Measurements from ENCODE around the gene PTPRT. TPM values are rescaled to one million over a fixed set of nuclear protein-coding genes. Genes with fewer than 3 reads are reported as not detected.

Gene PTPRT
- total and polyA plus RNA-seq, 7 donors, result under 0.01 to 0.09 (median 0.03) TPM; not detected in 1

DNA sequence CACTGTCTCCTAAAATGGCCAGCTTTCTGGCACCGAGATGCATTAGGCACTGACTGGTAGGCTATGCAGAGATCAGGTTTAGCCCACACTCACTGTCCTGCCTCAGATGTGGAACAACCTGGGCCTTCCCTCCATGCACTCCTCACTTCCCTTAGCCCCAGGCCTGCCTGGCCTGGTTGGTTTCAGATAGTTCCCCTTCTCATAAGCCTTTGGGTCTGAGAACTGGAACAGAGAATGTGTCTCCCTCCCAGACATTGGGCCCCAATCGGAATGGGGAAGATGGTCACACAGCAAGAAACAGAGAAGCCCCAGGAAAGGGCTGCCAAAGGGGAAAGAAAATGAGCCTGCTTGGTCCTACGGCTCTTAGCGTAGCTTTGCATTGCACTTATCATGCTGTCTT is 809.4 kb downstream of the PTPRT start:
- intact Hi-C loops (cut with DNase I), result no loop called here
- ATAC-seq (no peak), DNase-seq (no peak)
- Histone ChIP-seq H3K27me3 (ENCODE audit: insufficient read depth in 3 of 3, low read length in 2 of 3) (no peaks in the 10 kb centered on the region), H3K4me3 (no peak overlapping the region), H3K4me1 (no peaks in the 10 kb centered on the region), H3K9me3 (no peaks in the 10 kb centered on the region), H3K36me3 (ENCODE audit: insufficient read depth in 1 of 2, low read depth in 1 of 2) (no peaks in the 10 kb centered on the region), H3K27ac (no peak overlapping the region)
- TF ChIP-seq, protein P1, sequence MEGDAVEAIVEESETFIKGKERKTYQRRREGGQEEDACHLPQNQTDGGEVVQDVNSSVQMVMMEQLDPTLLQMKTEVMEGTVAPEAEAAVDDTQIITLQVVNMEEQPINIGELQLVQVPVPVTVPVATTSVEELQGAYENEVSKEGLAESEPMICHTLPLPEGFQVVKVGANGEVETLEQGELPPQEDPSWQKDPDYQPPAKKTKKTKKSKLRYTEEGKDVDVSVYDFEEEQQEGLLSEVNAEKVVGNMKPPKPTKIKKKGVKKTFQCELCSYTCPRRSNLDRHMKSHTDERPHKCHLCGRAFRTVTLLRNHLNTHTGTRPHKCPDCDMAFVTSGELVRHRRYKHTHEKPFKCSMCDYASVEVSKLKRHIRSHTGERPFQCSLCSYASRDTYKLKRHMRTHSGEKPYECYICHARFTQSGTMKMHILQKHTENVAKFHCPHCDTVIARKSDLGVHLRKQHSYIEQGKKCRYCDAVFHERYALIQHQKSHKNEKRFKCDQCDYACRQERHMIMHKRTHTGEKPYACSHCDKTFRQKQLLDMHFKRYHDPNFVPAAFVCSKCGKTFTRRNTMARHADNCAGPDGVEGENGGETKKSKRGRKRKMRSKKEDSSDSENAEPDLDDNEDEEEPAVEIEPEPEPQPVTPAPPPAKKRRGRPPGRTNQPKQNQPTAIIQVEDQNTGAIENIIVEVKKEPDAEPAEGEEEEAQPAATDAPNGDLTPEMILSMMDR (IDR thresholded peaks at IDR 0.05), result no peak
- 93 to 99% (median 93%) methylated on average over 4 of the region's 4 CpGs for WGBS, 3 donors

DNA sequence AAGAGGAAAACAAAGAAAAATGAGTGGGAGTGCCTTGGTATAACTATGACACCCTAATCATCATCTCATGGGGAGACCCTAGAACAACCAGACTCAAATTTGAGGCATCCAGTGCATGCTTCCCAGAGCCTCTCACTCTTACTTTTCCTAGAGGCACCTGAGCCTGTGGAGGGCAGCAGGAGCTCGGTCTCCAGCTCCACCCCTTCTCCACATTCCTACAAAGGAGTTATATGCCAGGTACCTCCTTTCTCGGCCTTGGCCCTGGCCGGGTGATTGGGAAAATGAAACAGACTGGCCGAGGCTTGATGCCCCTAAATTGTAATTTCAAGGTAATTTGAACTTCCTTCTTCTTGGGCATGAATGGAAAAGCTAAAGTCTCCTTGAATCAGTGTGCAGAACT is 810.3 kb downstream of the PTPRT start:
- WGBS, 3 donors, result 22 to 39% (median 36%) methylated on average over 4 of the region's 4 CpGs
- Histone ChIP-seq H3K36me3 (ENCODE audit: insufficient read depth in 1 of 2, low read depth in 1 of 2) (no peaks in the 10 kb centered on the region), H3K4me1 (no peaks in the 10 kb centered on the region), H3K27ac (no peak overlapping the region), H3K4me3 (no peak overlapping the region), H3K9me3 (no peaks in the 10 kb centered on the region), H3K27me3 (ENCODE audit: insufficient read depth in 3 of 3, low read length in 2 of 3) (no peaks in the 10 kb centered on the region)
- intact Hi-C loops (cut with DNase I), result no loop called here
- TF ChIP-seq, protein P1 (IDR thresholded peaks at IDR 0.05), result no peak
- DNase-seq, result no peak
- ATAC-seq, result no peak

GRCh38 chr20:42378826-42379225 is 810.9 kb downstream of the PTPRT start:
- H3K4me3 ChIP-seq, result no peak overlapping the region
- H3K27me3 ChIP-seq (ENCODE audit: insufficient read depth in 3 of 3, low read length in 2 of 3), result no peaks in the 10 kb centered on the region
- TF ChIP-seq, protein P1 (IDR thresholded peaks at IDR 0.05), result no peak
- H3K36me3 ChIP-seq (ENCODE audit: insufficient read depth in 1 of 2, low read depth in 1 of 2), result no peaks in the 10 kb centered on the region
- H3K4me1 ChIP-seq, result no peaks in the 10 kb centered on the region
- no peak for DNase-seq
- H3K9me3 ChIP-seq, result no peaks in the 10 kb centered on the region
- no peak for ATAC-seq
- no peak overlapping the region for H3K27ac ChIP-seq
- intact Hi-C loops (cut with DNase I), result no loop called here
- WGBS, 3 donors, result 53 to 61% (median 56%) methylated on average over 3 of the region's 3 CpGs

DNA sequence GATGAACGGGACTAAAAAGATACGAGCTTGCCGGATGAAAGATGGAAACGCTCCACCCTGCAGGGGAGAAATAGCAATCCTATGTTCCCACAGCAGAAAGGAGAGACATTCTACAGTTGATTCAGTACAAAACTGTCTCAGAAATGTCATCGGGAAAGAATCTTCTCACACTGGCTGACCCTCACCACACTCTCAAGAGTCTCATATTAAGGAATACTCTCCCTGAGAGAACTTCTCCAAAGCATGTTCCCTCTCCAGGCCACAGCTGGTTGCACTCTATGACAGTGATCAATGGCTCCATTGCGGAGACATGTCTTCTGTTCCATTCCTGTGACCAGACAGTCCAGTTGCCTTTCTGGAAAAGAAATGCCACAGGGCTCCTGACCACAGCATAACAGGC is 813.6 kb downstream of the PTPRT start:
- ATAC-seq (no peak), DNase-seq (no peak)
- H3K4me1 ChIP-seq, result no peaks in the 10 kb centered on the region
- H3K27me3 ChIP-seq (ENCODE audit: insufficient read depth in 3 of 3, low read length in 2 of 3), result no peaks in the 10 kb centered on the region
- H3K36me3 ChIP-seq (ENCODE audit: insufficient read depth in 1 of 2, low read depth in 1 of 2), result no peaks in the 10 kb centered on the region
- no peak overlapping the region for H3K4me3 ChIP-seq
- intact Hi-C loops (cut with DNase I), result no loop called here
- WGBS, 3 donors, result 76 to 88% (median 87%) methylated on average over 6 of the region's 6 CpGs
- no peaks in the 10 kb centered on the region for H3K9me3 ChIP-seq
- TF ChIP-seq, protein P1 (IDR thresholded peaks at IDR 0.05), result no peak
- H3K27ac ChIP-seq, result no peak overlapping the region

- Histone ChIP-seq H3K36me3 (ENCODE audit: insufficient read depth in 1 of 2, low read depth in 1 of 2) (no peaks in the 10 kb centered on the region), H3K4me3 (no peak overlapping the region), H3K27me3 (ENCODE audit: insufficient read depth in 3 of 3, low read length in 2 of 3) (no peaks in the 10 kb centered on the region), H3K4me1 (no peaks in the 10 kb centered on the region), H3K9me3 (no peaks in the 10 kb centered on the region), H3K27ac (no peak overlapping the region)
- ATAC-seq, result no peak
- TF ChIP-seq, protein P1 (IDR thresholded peaks at IDR 0.05), result no peak
- DNase-seq, result no peak
- 50 to 93% (median 88%) methylated on average over 2 of the region's 2 CpGs for WGBS, 3 donors
- intact Hi-C loops (cut with DNase I), result no loop called here
Observed at GRCh38 chr20:42373049-42373448, 816.7 kb downstream of the PTPRT start.
